K562 (cell line): ENCODE data around the gene PAX8. TPM values are rescaled to one million over a fixed set of nuclear protein-coding genes. Genes with fewer than 3 reads are reported as not detected.

Source experiments
- ARID1B ChIP-seq: fragments of 450-650 bp; IDR thresholded peaks from 2 replicates; pipeline ENCODE4 v1.6.1; 2016; ENCODE audit warnings: antibody characterized with exemption, mild to moderate bottlenecking, inconsistent platforms
- HNRNPLL ChIP-seq: fragments of 200-400 bp; formaldehyde crosslinking; IDR thresholded peaks from 2 replicates; pipeline ENCODE4 v1.6.1; 2017; ENCODE audit warnings: low read length, low read depth, mild to moderate bottlenecking; ENCODE audit not compliant: poor library complexity, severe bottlenecking
- RBM34 ChIP-seq: fragments of 200-400 bp; formaldehyde crosslinking; IDR thresholded peaks from 2 replicates; pipeline ENCODE4 v1.6.1; 2018; ENCODE audit warnings: low read length, borderline replicate concordance; ENCODE audit not compliant: insufficient read depth
- SIN3B ChIP-seq: fragments of 450-650 bp; IDR thresholded peaks from 2 replicates; pipeline ENCODE4 v1.6.1; 2017; ENCODE audit warnings: low read depth, mild to moderate bottlenecking, moderate library complexity
- ZNF324 ChIP-seq: fragments of 250-450 bp; sonication (Bioruptor Pico); IDR thresholded peaks from 2 replicates; pipeline ENCODE4 v1.4.0; 2020; ENCODE audit warnings: mild to moderate bottlenecking
- ZNF76 ChIP-seq: fragments of 250-450 bp; sonication (Bioruptor Pico); IDR thresholded peaks from 2 replicates; pipeline ENCODE4 v1.4.0; 2020; ENCODE audit warnings: mild to moderate bottlenecking, moderate library complexity, borderline replicate concordance
- polyA plus RNA-seq, 8 experiments: library from polyadenylated mRNA; depleted of rRNA in 4 of 8; stranded (reverse) in 5 of 8; unstranded in 3 of 8; fragments of >200 nt; fragmentation: Nextera tagmentation in 2 of 8; fragmentation: Illumina TruSeq in 1 of 8; extraction: Ambion mirVana in 2 of 8; extraction: Trizol in 1 of 8; gene quantifications; 2 replicates each; pipeline versions ENCODE4 v1.2.1 to v1.2.3, GENCODE V29; 2011 to 2014; ENCODE audit warnings: inconsistent platforms in 1 of 8, missing spikeins in 1 of 8
- total RNA-seq, 7 experiments: library from RNA; depleted of rRNA in 6 of 7; stranded (reverse); fragments of >200 nt in 6 of 7; fragmentation: Illumina TruSeq in 2 of 7; extraction: Trizol in 2 of 7; gene quantifications; 2 replicates each; pipeline versions ENCODE4 v1.2.1 to v1.2.3, GENCODE V29; 2011 to 2021; ENCODE audit warnings: low replicate concordance in 1 of 7
- TF ChIP-seq, protein P1 (sequence below), 2 experiments: fragments of 450-650 bp in 1 of 2; sonication (generic) in 1 of 2; formaldehyde crosslinking in 1 of 2; IDR thresholded peaks; 2 replicates each; pipeline versions ENCODE4 v1.7.1 to v1.9.0; 2016 to 2022; ENCODE audit warnings: inconsistent platforms in 1 of 2, mild to moderate bottlenecking in 1 of 2, missing genetic modification reagents in 1 of 2
- TF ChIP-seq, protein P2 (sequence below): fragments of 450-650 bp; formaldehyde crosslinking; conservative IDR thresholded peaks from 2 replicates; pipeline ENCODE4 v1.4.0; 2022; ENCODE audit warnings: mild to moderate bottlenecking, missing genetic modification characterization
- TF ChIP-seq, protein P3 (sequence below): fragments of 450-650 bp; formaldehyde crosslinking; IDR thresholded peaks from 2 replicates; pipeline ENCODE4 v1.4.0; 2022; ENCODE audit warnings: missing genetic modification characterization
- TF ChIP-seq, protein P4 (sequence below): fragments of 250-450 bp; sonication (Bioruptor Pico); IDR thresholded peaks from 2 replicates; pipeline ENCODE4 v1.5.0; 2020; ENCODE audit warnings: mild to moderate bottlenecking
- TF ChIP-seq, protein P5 (sequence below): IDR thresholded peaks from 3 replicates; pipeline ENCODE4 v1.6.1; 2011; ENCODE audit warnings: borderline replicate concordance, mild to moderate bottlenecking; ENCODE audit not compliant: insufficient read length, insufficient read depth

The PAX8 gene
- total and polyA plus RNA-seq, 9 of the 15 experiments (the other 6 are each of a cell fraction or from before 2014, with no cell fraction given), result 0.13 to 2.1 (median 0.51) TPM

DNA sequence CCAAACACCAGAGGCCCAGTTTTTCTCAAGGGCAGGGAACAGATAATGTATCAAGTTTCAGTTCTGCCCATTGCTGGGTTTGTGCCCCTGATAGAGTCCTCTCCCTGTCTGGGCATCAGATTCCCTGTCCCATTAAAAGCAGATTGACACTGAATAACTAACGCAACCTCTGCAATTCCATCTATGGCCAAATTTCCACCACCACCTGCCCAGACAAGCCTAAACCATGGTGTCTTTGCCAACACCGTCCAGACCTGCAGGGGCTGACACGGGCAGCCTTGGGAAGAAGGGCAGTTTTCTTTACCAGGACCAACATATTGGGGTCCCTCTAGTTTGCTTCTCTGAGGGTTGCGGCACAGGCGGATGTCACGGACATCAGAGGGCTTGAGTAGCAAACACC, 26.4 kb upstream of the PAX8 start (continued):
- TF ChIP-seq, protein P1, sequence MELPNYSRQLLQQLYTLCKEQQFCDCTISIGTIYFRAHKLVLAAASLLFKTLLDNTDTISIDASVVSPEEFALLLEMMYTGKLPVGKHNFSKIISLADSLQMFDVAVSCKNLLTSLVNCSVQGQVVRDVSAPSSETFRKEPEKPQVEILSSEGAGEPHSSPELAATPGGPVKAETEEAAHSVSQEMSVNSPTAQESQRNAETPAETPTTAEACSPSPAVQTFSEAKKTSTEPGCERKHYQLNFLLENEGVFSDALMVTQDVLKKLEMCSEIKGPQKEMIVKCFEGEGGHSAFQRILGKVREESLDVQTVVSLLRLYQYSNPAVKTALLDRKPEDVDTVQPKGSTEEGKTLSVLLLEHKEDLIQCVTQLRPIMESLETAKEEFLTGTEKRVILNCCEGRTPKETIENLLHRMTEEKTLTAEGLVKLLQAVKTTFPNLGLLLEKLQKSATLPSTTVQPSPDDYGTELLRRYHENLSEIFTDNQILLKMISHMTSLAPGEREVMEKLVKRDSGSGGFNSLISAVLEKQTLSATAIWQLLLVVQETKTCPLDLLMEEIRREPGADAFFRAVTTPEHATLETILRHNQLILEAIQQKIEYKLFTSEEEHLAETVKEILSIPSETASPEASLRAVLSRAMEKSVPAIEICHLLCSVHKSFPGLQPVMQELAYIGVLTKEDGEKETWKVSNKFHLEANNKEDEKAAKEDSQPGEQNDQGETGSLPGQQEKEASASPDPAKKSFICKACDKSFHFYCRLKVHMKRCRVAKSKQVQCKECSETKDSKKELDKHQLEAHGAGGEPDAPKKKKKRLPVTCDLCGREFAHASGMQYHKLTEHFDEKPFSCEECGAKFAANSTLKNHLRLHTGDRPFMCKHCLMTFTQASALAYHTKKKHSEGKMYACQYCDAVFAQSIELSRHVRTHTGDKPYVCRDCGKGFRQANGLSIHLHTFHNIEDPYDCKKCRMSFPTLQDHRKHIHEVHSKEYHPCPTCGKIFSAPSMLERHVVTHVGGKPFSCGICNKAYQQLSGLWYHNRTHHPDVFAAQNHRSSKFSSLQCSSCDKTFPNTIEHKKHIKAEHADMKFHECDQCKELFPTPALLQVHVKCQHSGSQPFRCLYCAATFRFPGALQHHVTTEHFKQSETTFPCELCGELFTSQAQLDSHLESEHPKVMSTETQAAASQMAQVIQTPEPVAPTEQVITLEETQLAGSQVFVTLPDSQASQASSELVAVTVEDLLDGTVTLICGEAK (IDR thresholded peaks at IDR 0.05), result no peak
- TF ChIP-seq, protein P1 (CRISPR knock-in tag; IDR thresholded peaks at IDR 0.05), result no peak
- no peak for TF ChIP-seq ARID1B
- TF ChIP-seq, protein P2, sequence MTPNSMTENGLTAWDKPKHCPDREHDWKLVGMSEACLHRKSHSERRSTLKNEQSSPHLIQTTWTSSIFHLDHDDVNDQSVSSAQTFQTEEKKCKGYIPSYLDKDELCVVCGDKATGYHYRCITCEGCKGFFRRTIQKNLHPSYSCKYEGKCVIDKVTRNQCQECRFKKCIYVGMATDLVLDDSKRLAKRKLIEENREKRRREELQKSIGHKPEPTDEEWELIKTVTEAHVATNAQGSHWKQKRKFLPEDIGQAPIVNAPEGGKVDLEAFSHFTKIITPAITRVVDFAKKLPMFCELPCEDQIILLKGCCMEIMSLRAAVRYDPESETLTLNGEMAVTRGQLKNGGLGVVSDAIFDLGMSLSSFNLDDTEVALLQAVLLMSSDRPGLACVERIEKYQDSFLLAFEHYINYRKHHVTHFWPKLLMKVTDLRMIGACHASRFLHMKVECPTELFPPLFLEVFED, result no peak
- TF ChIP-seq, protein P3, sequence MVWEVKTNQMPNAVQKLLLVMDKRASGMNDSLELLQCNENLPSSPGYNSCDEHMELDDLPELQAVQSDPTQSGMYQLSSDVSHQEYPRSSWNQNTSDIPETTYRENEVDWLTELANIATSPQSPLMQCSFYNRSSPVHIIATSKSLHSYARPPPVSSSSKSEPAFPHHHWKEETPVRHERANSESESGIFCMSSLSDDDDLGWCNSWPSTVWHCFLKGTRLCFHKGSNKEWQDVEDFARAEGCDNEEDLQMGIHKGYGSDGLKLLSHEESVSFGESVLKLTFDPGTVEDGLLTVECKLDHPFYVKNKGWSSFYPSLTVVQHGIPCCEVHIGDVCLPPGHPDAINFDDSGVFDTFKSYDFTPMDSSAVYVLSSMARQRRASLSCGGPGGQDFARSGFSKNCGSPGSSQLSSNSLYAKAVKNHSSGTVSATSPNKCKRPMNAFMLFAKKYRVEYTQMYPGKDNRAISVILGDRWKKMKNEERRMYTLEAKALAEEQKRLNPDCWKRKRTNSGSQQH (CRISPR knock-in tag), result no peak
- no peak for TF ChIP-seq HNRNPLL
- TF ChIP-seq RBM34, result no peak
- no peak for TF ChIP-seq ZNF324
- TF ChIP-seq ZNF76, result no peak
- TF ChIP-seq, protein P4, sequence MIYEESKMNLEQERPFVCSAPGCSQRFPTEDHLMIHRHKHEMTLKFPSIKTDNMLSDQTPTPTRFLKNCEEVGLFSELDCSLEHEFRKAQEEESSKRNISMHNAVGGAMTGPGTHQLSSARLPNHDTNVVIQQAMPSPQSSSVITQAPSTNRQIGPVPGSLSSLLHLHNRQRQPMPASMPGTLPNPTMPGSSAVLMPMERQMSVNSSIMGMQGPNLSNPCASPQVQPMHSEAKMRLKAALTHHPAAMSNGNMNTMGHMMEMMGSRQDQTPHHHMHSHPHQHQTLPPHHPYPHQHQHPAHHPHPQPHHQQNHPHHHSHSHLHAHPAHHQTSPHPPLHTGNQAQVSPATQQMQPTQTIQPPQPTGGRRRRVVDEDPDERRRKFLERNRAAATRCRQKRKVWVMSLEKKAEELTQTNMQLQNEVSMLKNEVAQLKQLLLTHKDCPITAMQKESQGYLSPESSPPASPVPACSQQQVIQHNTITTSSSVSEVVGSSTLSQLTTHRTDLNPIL (CRISPR knock-in tag), result no peak
- no peak for TF ChIP-seq SIN3B
- TF ChIP-seq, protein P5, sequence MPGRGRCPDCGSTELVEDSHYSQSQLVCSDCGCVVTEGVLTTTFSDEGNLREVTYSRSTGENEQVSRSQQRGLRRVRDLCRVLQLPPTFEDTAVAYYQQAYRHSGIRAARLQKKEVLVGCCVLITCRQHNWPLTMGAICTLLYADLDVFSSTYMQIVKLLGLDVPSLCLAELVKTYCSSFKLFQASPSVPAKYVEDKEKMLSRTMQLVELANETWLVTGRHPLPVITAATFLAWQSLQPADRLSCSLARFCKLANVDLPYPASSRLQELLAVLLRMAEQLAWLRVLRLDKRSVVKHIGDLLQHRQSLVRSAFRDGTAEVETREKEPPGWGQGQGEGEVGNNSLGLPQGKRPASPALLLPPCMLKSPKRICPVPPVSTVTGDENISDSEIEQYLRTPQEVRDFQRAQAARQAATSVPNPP, result no peak
